OCI-LY3 (cell line): ENCODE data around the gene PAPOLB.

ENCODE experiments used
- H2AFZ ChIP-seq: fragments of 200-600, 300-600 bp; shearing (Covaris generic); 2 replicates; pipeline ENCODE4 v1.6.0; 2014; ENCODE audit warnings: antibody characterized with exemption, low read depth, low read length
- H3K27ac ChIP-seq: fragments of 200-600, 300-600 bp; sonication (generic); 2 replicates; pipeline ENCODE4 v1.5.1; 2014; ENCODE audit warnings: mild to moderate bottlenecking, low read length, moderate library complexity, mixed read lengths
- H3K27me3 ChIP-seq: fragments of 200-600, 300-600 bp; sonication (generic); 2 replicates; pipeline ENCODE4 v1.6.1; 2014; ENCODE audit warnings: low read depth, low read length, mixed read lengths
- H3K36me3 ChIP-seq: fragments of 200-600, 300-600 bp; sonication (generic); replicated peaks from 2 replicates; pipeline ENCODE3; 2014; ENCODE audit warnings: low read depth, low read length, mixed read lengths
- H3K4me1 ChIP-seq: fragments of 300-600, 200-600 bp; sonication (generic); 2 replicates; pipeline ENCODE4 v1.6.1; 2014; ENCODE audit warnings: low read length, mixed read lengths
- H3K4me2 ChIP-seq: fragments of 200-600, 300-600 bp; sonication (generic); 2 replicates; pipeline ENCODE4 v1.6.1; 2014; ENCODE audit warnings: low read length, mixed read lengths
- H3K4me3 ChIP-seq: fragments of 300-600, 200-600 bp; sonication (generic); 2 replicates; pipeline ENCODE4 v1.5.1; 2014; ENCODE audit warnings: antibody characterized with exemption, mild to moderate bottlenecking, low read length, moderate library complexity
- H3K79me2 ChIP-seq: fragments of 300-600, 200-600 bp; shearing (Covaris generic); 2 replicates; pipeline ENCODE4 v1.6.1; 2014; ENCODE audit warnings: mild to moderate bottlenecking, low read length, mixed read lengths
- H3K9ac ChIP-seq: fragments of 300-600, 200-600 bp; shearing (Covaris generic); 2 replicates; pipeline ENCODE4 v1.6.0; 2014; ENCODE audit warnings: mild to moderate bottlenecking, low read length, moderate library complexity
- H3K9me3 ChIP-seq: fragments of 200-600, 300-600 bp; shearing (Covaris generic); 2 replicates; pipeline ENCODE4 v1.6.1; 2014; ENCODE audit warnings: low read length, mixed read lengths; ENCODE audit not compliant: insufficient read depth
- H4K20me1 ChIP-seq: fragments of 200-600, 300-600 bp; sonication (generic); 2 replicates; pipeline ENCODE4 v1.6.1; 2016; ENCODE audit warnings: low read length, mixed read lengths; ENCODE audit not compliant: insufficient read depth
- CTCF ChIP-seq: fragments of 200-600, 300-600 bp; sonication (generic); IDR thresholded peaks from 2 replicates; pipeline ENCODE4 v1.5.1; 2014; ENCODE audit warnings: antibody characterized with exemption, low read length, low read depth
- EZH2phosphoT487 ChIP-seq: fragments of 200-600 bp; shearing (Covaris generic); IDR thresholded peaks from 2 replicates; pipeline ENCODE4 v1.6.1; 2018; ENCODE audit warnings: antibody characterized with exemption, mixed run types, low read depth

Gene PAPOLB

DNA sequence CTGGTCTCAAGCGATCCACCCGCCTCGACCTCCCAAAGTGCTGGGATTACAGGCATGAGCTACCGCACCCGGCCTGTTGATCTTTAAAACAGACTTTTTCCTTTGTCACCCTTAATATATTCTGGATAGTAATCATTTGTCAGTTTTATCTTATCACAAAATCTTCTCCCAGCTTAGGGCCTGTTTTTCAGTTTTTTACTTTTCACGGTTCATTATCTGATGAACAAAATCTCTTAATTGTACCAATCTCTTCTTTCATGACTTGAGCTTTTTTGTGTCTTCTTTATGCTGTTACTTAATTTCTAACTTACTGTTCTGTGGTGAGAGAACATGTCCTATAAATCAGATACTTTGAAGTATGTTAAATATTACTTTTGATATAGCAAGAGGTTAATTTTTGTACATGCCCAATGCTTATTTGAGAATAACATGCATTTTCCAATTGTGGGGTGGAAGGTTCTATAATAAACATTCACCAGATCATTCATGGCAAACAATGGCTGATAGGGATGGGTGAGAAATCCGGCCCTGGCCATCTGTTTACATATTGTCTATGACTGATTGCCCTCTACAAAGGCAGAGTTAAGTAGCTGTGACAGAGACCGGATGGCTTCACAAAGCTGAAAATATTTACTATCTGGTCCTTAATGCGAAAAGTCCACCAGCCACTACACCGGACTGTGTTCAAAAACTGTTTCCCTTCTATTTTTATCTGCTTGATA lies 5.3 kb downstream of the PAPOLB start:
- H3K27me3 ChIP-seq: peaks cover 4% of the 10 kb centered on the region; the same call in 1 of the 2 replicates
- no peaks in the 10 kb centered on the region for H3K4me1 ChIP-seq
- no peak overlapping the region for H3K9ac ChIP-seq
- no peaks in the 10 kb centered on the region for H3K9me3 ChIP-seq
- no peaks in the 10 kb centered on the region for H3K36me3 ChIP-seq
- H3K27ac ChIP-seq: no peak overlapping the region
- no peak for TF ChIP-seq CTCF
- no peak for TF ChIP-seq EZH2phosphoT487
- H3K4me2 ChIP-seq: no peak overlapping the region
- no peak overlapping the region for H3K4me3 ChIP-seq
- no peak overlapping the region for H2AFZ ChIP-seq
- H4K20me1 ChIP-seq: no peaks in the 10 kb centered on the region
- no peaks in the 10 kb centered on the region for H3K79me2 ChIP-seq

GRCh38 chr7:4854916-4855315 lies 6.9 kb downstream of the PAPOLB start:
- Histone ChIP-seq H4K20me1 (no peaks in the 10 kb centered on the region), H3K4me3 (no peak overlapping the region), H3K27me3 (peaks cover 4% of the 10 kb centered on the region; the same call in 1 of the 2 replicates), H3K9me3 (no peaks in the 10 kb centered on the region), H3K27ac (no peak overlapping the region), H3K79me2 (no peaks in the 10 kb centered on the region), H2AFZ (no peak overlapping the region), H3K4me1 (no peaks in the 10 kb centered on the region), H3K9ac (no peak overlapping the region), H3K4me2 (no peak overlapping the region), H3K36me3 (no peaks in the 10 kb centered on the region)
- TF ChIP-seq CTCF: no peak
- TF ChIP-seq EZH2phosphoT487: no peak

GRCh38 chr7:4851459-4852422 lies 10.1 kb downstream of the PAPOLB start:
- no peaks in the 10 kb centered on the region for H3K9me3 ChIP-seq
- H3K9ac ChIP-seq: no peak overlapping the region
- H3K27ac ChIP-seq: no peak overlapping the region
- no peak overlapping the region for H2AFZ ChIP-seq
- no peak overlapping the region for H3K4me3 ChIP-seq
- no peaks in the 10 kb centered on the region for H4K20me1 ChIP-seq
- H3K4me2 ChIP-seq: no peak overlapping the region
- H3K36me3 ChIP-seq: no peaks in the 10 kb centered on the region
- H3K79me2 ChIP-seq: no peaks in the 10 kb centered on the region
- H3K4me1 ChIP-seq: no peaks in the 10 kb centered on the region
- no peaks in the 10 kb centered on the region for H3K27me3 ChIP-seq
- TF ChIP-seq CTCF (no peak), EZH2phosphoT487 (no peak)

- no peaks in the 10 kb centered on the region for H3K79me2 ChIP-seq
- no peak overlapping the region for H2AFZ ChIP-seq
- TF ChIP-seq CTCF (no peak), EZH2phosphoT487 (no peak)
- H3K9me3 ChIP-seq: no peaks in the 10 kb centered on the region
- H3K27ac ChIP-seq: no peak overlapping the region
- H3K36me3 ChIP-seq: no peaks in the 10 kb centered on the region
- H3K4me1 ChIP-seq: no peaks in the 10 kb centered on the region
- H4K20me1 ChIP-seq: no peaks in the 10 kb centered on the region
- H3K9ac ChIP-seq: no peak overlapping the region
- no peak overlapping the region for H3K4me3 ChIP-seq
- H3K4me2 ChIP-seq: no peak overlapping the region
- H3K27me3 ChIP-seq: no peaks in the 10 kb centered on the region
Observed at GRCh38 chr7:4850262-4850795, 11.5 kb downstream of the PAPOLB start.
